ENCODE data around the gene HOXB4.

HOXB4 gene

DNA sequence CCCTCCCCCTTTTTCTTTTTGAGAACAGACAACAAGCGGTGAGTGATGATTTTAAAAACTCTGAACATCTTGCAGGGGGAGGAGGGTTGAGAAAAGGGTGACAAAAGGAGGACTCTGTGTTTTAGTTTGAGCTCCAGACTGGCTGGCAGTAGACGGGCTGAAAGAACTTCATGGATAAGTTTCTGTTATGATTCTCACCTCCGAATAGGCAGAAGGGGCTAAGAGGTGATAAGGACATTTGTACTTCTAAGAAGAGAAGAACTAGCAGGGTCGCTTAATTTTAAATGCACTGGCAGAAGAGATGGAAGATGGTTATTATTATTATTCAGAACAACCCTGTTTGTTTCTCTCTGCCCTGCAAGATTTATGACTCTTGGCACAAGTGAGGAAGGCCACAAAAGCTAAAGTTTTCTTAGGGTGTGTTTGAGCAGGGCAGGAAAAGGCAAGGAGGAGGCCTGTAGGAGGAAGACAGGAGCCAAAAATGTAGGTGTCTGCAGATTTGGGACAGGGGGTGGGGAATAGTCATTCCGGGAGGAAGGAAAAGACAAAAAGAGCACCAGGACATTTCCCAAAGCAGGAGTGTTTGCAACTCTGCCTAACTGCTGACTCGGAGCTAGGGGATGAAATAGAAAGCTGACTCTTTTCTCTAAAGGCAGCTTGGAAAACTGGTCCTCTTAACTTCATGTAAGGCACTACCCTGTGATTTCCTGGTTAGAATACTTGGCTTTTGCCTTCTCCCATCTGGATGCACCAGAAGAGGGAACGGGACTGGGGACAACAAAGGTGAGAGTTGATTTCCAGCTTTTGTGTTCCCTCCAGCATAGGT, 21.4 kb downstream of the HOXB4 start:
- no peak overlapping the region for H3K4me2 ChIP-seq (ENCODE audit: low read depth, low read length)
- H3K27me3 ChIP-seq (replicated peaks; ENCODE audit: insufficient read depth, low read length): no peaks in the 10 kb centered on the region
- TF ChIP-seq EZH2 (optimal IDR thresholded peaks at IDR 0.05; ENCODE audit: low read depth, low read length) (no peak), EZH2phosphoT487 (IDR thresholded peaks at IDR 0.05; ENCODE audit: low read length) (no peak)
- TF ChIP-seq, protein P1, sequence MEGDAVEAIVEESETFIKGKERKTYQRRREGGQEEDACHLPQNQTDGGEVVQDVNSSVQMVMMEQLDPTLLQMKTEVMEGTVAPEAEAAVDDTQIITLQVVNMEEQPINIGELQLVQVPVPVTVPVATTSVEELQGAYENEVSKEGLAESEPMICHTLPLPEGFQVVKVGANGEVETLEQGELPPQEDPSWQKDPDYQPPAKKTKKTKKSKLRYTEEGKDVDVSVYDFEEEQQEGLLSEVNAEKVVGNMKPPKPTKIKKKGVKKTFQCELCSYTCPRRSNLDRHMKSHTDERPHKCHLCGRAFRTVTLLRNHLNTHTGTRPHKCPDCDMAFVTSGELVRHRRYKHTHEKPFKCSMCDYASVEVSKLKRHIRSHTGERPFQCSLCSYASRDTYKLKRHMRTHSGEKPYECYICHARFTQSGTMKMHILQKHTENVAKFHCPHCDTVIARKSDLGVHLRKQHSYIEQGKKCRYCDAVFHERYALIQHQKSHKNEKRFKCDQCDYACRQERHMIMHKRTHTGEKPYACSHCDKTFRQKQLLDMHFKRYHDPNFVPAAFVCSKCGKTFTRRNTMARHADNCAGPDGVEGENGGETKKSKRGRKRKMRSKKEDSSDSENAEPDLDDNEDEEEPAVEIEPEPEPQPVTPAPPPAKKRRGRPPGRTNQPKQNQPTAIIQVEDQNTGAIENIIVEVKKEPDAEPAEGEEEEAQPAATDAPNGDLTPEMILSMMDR (IDR thresholded peaks at IDR 0.05; ENCODE audit: low read length): no peak

DNA sequence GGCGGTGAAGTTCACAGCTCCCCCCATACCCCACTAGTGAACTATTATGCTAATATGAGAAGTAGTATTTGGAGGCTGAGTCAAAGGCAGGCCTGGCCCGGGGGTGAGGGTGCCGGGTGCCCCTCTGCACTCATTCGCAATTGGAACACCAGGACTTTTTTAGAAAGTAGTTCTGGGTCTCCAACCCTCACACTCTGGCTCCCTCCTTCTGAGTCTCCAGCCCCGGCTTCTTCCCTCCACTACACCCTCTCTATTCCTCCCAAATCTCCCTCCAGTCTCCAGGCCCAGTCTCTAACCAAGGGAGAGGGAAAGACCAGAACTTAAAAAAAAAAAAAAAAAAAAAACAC, 21.9 kb downstream of the HOXB4 start:
- Histone ChIP-seq H3F3A (ENCODE audit: insufficient read depth, low read length) (no peaks in the 10 kb centered on the region), H3K4me3 (ENCODE audit: low read length) (no peak overlapping the region), H4K20me1 (ENCODE audit: insufficient read depth, low read length) (no peaks in the 10 kb centered on the region), H3K36me3 (replicated peaks; ENCODE audit: insufficient read depth, low read length) (no peaks in the 10 kb centered on the region), H3K27me3 (replicated peaks; ENCODE audit: insufficient read depth, low read length) (no peaks in the 10 kb centered on the region), H3K4me2 (ENCODE audit: low read depth, low read length) (no peak overlapping the region), H2AFZ (ENCODE audit: low read length) (no peak overlapping the region), H3K79me2 (ENCODE audit: low read length) (no peaks in the 10 kb centered on the region), H3K27ac (ENCODE audit: low read length) (no peak overlapping the region), H3K9me2 (replicated peaks; ENCODE audit: insufficient read depth, low read length) (no peaks in the 10 kb centered on the region), H3K9ac (ENCODE audit: low read length) (no peak overlapping the region), H3K9me3 (replicated peaks; ENCODE audit: insufficient read depth, low read length) (no peaks in the 10 kb centered on the region), H3K4me1 (ENCODE audit: low read length) (no peaks in the 10 kb centered on the region)
- TF ChIP-seq, protein P1 (IDR thresholded peaks at IDR 0.05; ENCODE audit: low read length): no peak
- TF ChIP-seq EZH2 (optimal IDR thresholded peaks at IDR 0.05; ENCODE audit: low read depth, low read length): no peak
- no peak for TF ChIP-seq EZH2phosphoT487 (IDR thresholded peaks at IDR 0.05; ENCODE audit: low read length)
- DNase-seq: no peak

More for the DNA sequence above, 21.4 kb downstream of the HOXB4 start:
- no peaks in the 10 kb centered on the region for H3F3A ChIP-seq (ENCODE audit: insufficient read depth, low read length)
- no peaks in the 10 kb centered on the region for H3K4me1 ChIP-seq (ENCODE audit: low read length)
- no peaks in the 10 kb centered on the region for H3K79me2 ChIP-seq (ENCODE audit: low read length)
- H3K9ac ChIP-seq (ENCODE audit: low read length): no peak overlapping the region
- no peaks in the 10 kb centered on the region for H3K9me2 ChIP-seq (replicated peaks; ENCODE audit: insufficient read depth, low read length)
- no peaks in the 10 kb centered on the region for H4K20me1 ChIP-seq (ENCODE audit: insufficient read depth, low read length)
- H3K9me3 ChIP-seq (replicated peaks; ENCODE audit: insufficient read depth, low read length): no peaks in the 10 kb centered on the region
- no peak overlapping the region for H2AFZ ChIP-seq (ENCODE audit: low read length)
- H3K27ac ChIP-seq (ENCODE audit: low read length): no peak overlapping the region
- no peak for DNase-seq
- no peaks in the 10 kb centered on the region for H3K36me3 ChIP-seq (replicated peaks; ENCODE audit: insufficient read depth, low read length)
- no peak overlapping the region for H3K4me3 ChIP-seq (ENCODE audit: low read length)

DNA sequence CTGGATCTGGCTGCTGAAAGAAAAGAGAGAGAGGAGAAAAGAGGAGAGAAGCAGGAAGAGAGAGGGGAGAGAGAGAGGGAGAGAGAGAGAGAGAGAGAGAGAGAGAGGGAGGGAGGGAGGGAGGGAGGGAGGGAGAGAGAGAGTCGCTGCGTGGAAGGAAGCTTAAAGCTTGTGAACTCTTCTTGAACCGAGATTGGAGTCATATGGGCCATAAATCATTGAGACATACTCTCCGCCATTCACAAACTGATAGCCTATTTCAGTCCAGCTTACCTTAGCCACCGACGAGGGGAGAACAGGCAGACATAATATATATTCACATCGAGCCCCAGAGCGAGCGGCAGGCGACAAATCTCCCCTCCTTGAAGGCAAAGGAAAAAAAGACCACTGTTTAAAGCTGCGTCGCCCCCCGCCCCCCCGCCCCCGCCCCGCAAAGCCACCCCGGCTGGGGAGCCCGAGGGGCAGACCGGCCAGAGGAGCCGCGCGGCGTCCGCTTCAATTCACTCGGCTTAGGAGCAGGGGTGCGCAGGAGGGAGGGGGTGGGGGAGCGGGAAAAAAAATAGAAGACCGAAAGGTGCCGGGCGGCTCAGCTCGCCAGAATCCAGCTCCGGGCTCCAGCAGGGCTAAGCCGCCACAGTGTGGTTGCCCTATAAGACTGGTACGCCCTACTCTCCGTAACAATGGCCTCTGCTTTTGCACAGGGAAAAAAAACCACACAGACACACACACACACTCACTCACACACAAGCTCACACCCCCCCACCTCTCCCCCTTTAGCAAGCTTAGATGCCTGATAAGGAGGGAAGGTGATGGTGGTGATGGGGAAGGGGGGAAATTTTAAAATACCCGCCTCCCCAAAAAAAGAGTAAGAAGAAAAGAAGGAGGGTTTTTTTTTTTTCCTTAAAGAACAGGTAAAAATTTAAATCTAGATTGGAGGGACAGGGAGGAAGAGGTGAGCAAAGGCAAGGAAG, 22.6 kb downstream of the HOXB4 start:
- no peaks in the 10 kb centered on the region for H3K4me1 ChIP-seq (ENCODE audit: low read length)
- no peak overlapping the region for H3K4me2 ChIP-seq (ENCODE audit: low read depth, low read length)
- no peaks in the 10 kb centered on the region for H3K27me3 ChIP-seq (replicated peaks; ENCODE audit: insufficient read depth, low read length)
- no peak overlapping the region for H3K4me3 ChIP-seq (ENCODE audit: low read length)
- TF ChIP-seq EZH2phosphoT487 (IDR thresholded peaks at IDR 0.05; ENCODE audit: low read length) (no peak), EZH2 (optimal IDR thresholded peaks at IDR 0.05; ENCODE audit: low read depth, low read length) (no peak)
- TF ChIP-seq, protein P1 (IDR thresholded peaks at IDR 0.05; ENCODE audit: low read length): no peak
- H3K27ac ChIP-seq (ENCODE audit: low read length): no peak overlapping the region
- no peak for DNase-seq
- H4K20me1 ChIP-seq (ENCODE audit: insufficient read depth, low read length): no peaks in the 10 kb centered on the region
- no peak overlapping the region for H2AFZ ChIP-seq (ENCODE audit: low read length)
- no peaks in the 10 kb centered on the region for H3F3A ChIP-seq (ENCODE audit: insufficient read depth, low read length)
- no peaks in the 10 kb centered on the region for H3K36me3 ChIP-seq (replicated peaks; ENCODE audit: insufficient read depth, low read length)
- H3K9ac ChIP-seq (ENCODE audit: low read length): no peak overlapping the region
- H3K79me2 ChIP-seq (ENCODE audit: low read length): no peaks in the 10 kb centered on the region
- H3K9me3 ChIP-seq (replicated peaks; ENCODE audit: insufficient read depth, low read length): no peaks in the 10 kb centered on the region
- no peaks in the 10 kb centered on the region for H3K9me2 ChIP-seq (replicated peaks; ENCODE audit: insufficient read depth, low read length)

Data from MM.1S (cell line).